ENCODE results near the gene TCIRG1. TPM values are rescaled to one million over a fixed set of nuclear protein-coding genes. Genes with fewer than 3 reads are reported as not detected.

TCIRG1 gene
- total and polyA plus RNA-seq, 2 of the 13 experiments (the other 11 are each of a cell fraction or from before 2014, with no cell fraction given) = 48.0 to 69.6 TPM

DNA sequence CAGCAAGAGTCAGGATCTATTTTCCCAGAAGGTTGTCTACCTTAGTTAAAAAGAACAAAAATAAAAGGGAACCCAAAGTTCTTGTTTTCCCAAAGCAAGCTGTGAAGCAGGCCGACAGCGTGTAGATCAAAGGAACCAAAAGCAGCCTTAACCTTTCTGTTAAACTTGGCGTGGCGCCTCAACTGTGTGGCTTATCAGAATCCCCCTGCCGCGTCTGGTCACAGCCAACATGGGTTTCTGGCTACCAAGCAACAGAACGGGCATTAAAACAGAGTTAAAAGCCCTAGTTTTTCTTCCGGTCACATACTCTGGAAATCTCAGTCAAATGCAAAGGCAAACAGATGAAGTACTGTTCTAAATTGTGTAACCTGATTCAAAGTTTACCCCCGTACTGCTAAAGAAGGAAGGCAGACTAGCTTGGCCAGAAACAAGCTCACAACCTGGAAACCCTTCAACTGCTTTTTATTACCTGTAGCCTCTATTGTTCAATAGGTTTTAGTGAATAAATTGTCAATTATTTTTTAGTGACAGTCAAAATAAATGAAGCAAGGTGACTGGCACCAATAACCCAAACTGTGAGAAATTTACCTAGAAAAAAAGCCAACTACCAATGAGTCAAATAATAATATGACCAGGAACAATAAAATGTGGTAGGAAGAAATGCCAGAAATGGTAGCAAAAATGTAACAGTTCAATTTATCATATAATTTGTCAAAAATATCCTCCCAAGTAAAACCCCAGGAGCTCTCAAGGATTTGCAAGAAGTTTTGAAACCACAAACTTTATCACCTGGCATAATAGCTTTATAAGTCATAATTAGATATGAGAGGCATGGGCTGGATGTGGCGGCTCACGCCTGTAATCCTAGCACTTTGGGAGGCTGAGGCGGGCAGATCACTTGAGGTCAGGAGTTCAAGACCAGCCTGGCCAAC is 60.9 kb downstream of the TCIRG1 start (continued):
- TF ChIP-seq ZNF10 (CRISPR knock-in tag; IDR thresholded peaks at IDR 0.05; ENCODE audit: borderline replicate concordance, low read depth) (no peak), ZFP36 (IDR thresholded peaks at IDR 0.05; ENCODE audit: borderline replicate concordance, low read depth, low read length, partially characterized antibody) (peak; percentile 94), MBD4 (IDR thresholded peaks at IDR 0.05; ENCODE audit: borderline replicate concordance, low read length) (peak; percentile 39; the same call in 1 of the 2 replicates), NFKB2 (CRISPR knock-in tag; IDR thresholded peaks at IDR 0.05; ENCODE audit: borderline replicate concordance) (no peak), ARNTL (CRISPR knock-in tag; IDR thresholded peaks at IDR 0.05) (0 out of 2 replicates have a peak, but pooled peaks have one; percentile 70), ZMYM2 (CRISPR knock-in tag; IDR thresholded peaks at IDR 0.05) (no peak), ZNF841 (CRISPR knock-in tag; IDR thresholded peaks at IDR 0.05; ENCODE audit: borderline replicate concordance) (no peak), SNAPC2 (CRISPR knock-in tag; IDR thresholded peaks at IDR 0.05) (no peak; the same call in 1 of the 2 replicates), ZSCAN31 (CRISPR knock-in tag; IDR thresholded peaks at IDR 0.05; ENCODE audit: low read depth) (peak; percentile 63; the same call in 1 of the 2 replicates)
- TF ChIP-seq, protein P1, sequence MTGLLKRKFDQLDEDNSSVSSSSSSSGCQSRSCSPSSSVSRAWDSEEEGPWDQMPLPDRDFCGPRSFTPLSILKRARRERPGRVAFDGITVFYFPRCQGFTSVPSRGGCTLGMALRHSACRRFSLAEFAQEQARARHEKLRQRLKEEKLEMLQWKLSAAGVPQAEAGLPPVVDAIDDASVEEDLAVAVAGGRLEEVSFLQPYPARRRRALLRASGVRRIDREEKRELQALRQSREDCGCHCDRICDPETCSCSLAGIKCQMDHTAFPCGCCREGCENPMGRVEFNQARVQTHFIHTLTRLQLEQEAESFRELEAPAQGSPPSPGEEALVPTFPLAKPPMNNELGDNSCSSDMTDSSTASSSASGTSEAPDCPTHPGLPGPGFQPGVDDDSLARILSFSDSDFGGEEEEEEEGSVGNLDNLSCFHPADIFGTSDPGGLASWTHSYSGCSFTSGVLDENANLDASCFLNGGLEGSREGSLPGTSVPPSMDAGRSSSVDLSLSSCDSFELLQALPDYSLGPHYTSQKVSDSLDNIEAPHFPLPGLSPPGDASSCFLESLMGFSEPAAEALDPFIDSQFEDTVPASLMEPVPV (CRISPR knock-in tag; IDR thresholded peaks at IDR 0.05) = no peak
- TF ChIP-seq, protein P2, sequence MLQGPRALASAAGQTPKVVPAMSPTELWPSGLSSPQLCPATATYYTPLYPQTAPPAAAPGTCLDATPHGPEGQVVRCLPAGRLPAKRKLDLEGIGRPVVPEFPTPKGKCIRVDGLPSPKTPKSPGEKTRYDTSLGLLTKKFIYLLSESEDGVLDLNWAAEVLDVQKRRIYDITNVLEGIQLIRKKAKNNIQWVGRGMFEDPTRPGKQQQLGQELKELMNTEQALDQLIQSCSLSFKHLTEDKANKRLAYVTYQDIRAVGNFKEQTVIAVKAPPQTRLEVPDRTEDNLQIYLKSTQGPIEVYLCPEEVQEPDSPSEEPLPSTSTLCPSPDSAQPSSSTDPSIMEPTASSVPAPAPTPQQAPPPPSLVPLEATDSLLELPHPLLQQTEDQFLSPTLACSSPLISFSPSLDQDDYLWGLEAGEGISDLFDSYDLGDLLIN (CRISPR knock-in tag; IDR thresholded peaks at IDR 0.05; ENCODE audit: borderline replicate concordance) = no peak
- TF ChIP-seq, protein P3, sequence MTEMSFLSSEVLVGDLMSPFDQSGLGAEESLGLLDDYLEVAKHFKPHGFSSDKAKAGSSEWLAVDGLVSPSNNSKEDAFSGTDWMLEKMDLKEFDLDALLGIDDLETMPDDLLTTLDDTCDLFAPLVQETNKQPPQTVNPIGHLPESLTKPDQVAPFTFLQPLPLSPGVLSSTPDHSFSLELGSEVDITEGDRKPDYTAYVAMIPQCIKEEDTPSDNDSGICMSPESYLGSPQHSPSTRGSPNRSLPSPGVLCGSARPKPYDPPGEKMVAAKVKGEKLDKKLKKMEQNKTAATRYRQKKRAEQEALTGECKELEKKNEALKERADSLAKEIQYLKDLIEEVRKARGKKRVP (CRISPR knock-in tag; IDR thresholded peaks at IDR 0.05) = peak in 1 of 2 experiments; percentile 53; a peak in 1 of 4 replicates
- TF ChIP-seq, protein P4, sequence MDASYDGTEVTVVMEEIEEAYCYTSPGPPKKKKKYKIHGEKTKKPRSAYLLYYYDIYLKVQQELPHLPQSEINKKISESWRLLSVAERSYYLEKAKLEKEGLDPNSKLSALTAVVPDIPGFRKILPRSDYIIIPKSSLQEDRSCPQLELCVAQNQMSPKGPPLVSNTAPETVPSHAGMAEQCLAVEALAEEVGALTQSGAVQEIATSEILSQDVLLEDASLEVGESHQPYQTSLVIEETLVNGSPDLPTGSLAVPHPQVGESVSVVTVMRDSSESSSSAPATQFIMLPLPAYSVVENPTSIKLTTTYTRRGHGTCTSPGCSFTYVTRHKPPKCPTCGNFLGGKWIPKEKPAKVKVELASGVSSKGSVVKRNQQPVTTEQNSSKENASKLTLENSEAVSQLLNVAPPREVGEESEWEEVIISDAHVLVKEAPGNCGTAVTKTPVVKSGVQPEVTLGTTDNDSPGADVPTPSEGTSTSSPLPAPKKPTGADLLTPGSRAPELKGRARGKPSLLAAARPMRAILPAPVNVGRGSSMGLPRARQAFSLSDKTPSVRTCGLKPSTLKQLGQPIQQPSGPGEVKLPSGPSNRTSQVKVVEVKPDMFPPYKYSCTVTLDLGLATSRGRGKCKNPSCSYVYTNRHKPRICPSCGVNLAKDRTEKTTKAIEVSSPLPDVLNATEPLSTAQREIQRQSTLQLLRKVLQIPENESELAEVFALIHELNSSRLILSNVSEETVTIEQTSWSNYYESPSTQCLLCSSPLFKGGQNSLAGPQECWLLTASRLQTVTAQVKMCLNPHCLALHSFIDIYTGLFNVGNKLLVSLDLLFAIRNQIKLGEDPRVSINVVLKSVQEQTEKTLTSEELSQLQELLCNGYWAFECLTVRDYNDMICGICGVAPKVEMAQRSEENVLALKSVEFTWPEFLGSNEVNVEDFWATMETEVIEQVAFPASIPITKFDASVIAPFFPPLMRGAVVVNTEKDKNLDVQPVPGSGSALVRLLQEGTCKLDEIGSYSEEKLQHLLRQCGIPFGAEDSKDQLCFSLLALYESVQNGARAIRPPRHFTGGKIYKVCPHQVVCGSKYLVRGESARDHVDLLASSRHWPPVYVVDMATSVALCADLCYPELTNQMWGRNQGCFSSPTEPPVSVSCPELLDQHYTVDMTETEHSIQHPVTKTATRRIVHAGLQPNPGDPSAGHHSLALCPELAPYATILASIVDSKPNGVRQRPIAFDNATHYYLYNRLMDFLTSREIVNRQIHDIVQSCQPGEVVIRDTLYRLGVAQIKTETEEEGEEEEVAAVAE (CRISPR knock-in tag; IDR thresholded peaks at IDR 0.05; ENCODE audit: borderline replicate concordance) = peak; percentile 61; the same call in 1 of the 2 replicates
- TF ChIP-seq, protein P5, sequence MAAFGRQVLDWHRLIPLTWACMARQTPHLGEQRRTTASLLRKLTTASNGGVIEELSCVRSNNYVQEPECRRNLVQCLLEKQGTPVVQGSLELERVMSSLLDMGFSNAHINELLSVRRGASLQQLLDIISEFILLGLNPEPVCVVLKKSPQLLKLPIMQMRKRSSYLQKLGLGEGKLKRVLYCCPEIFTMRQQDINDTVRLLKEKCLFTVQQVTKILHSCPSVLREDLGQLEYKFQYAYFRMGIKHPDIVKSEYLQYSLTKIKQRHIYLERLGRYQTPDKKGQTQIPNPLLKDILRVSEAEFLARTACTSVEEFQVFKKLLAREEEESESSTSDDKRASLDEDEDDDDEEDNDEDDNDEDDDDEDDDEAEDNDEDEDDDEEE (CRISPR knock-in tag; IDR thresholded peaks at IDR 0.05) = no peak
- TF ChIP-seq, protein P6, sequence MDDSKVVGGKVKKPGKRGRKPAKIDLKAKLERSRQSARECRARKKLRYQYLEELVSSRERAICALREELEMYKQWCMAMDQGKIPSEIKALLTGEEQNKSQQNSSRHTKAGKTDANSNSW (CRISPR knock-in tag; IDR thresholded peaks at IDR 0.05; ENCODE audit: borderline replicate concordance) = no peak
- TF ChIP-seq, protein P7, sequence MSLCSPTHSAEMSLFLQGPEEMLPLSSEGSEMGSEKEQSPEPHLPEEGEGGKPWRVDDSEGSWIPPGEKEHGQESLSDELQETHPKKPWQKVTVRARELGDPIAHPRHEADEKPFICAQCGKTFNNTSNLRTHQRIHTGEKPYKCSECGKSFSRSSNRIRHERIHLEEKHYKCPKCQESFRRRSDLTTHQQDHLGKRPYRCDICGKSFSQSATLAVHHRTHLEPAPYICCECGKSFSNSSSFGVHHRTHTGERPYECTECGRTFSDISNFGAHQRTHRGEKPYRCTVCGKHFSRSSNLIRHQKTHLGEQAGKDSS (CRISPR knock-in tag; IDR thresholded peaks at IDR 0.05; ENCODE audit: borderline replicate concordance, low read depth) = peak; percentile 58; the same call in 1 of the 2 replicates

Measured in HepG2 (cell line).